Stimulated activated CD8-positive, alpha-beta memory T cell treated with anti-CD3 and anti-CD28 coated beads, Interleukin-12 subunit alpha, Interleukin-12 subunit beta, amount 100 ng/mL, for 4 hours (primary cell): ENCODE measurements around the gene ADAMTS4.
A peak's percentile ranks its signal among the peaks of the same experiment; 100 is the strongest.

Experiments used
- DNase-seq: peaks from one replicate; pipeline ENCODE4 v3.0.0-alpha.2; 2020; ENCODE audit warnings: low read depth

ADAMTS4 gene

GRCh38 chr1:161172776-161173376, 26.0 kb downstream of the ADAMTS4 start:
- DNase-seq, result no peak

GRCh38 chr1:161172349-161172748, 26.5 kb downstream of the ADAMTS4 start:
- DNase-seq, result no peak

GRCh38 chr1:161171696-161172095, 27.2 kb downstream of the ADAMTS4 start:
- DNase-seq, result no peak

GRCh38 chr1:161171191-161171590, 27.7 kb downstream of the ADAMTS4 start:
- no peak for DNase-seq

GRCh38 chr1:161168906-161169305, 29.9 kb downstream of the ADAMTS4 start:
- DNase-seq, result no peak

- DNase-seq, result no peak
These were observed 31.9 kb downstream of the ADAMTS4 start for GRCh38 chr1:161166669-161167548.

- DNase-seq, result peak; percentile 82
These were observed 32.8 kb downstream of the ADAMTS4 start, which contains the start of gene PPOX for GRCh38 chr1:161165742-161166668. TSS of gene PPOX (plus strand) at chr1:161166426. CDS start at chr1:161166848, 422 bp downstream.

- no peak for DNase-seq
These were observed 33.8 kb downstream of the ADAMTS4 start for GRCh38 chr1:161164901-161165610.

- no peak for DNase-seq
These were observed 35.1 kb downstream of the ADAMTS4 start for GRCh38 chr1:161163793-161164192.

GRCh38 chr1:161162806-161163205, 36.0 kb downstream of the ADAMTS4 start:
- DNase-seq, result no peak

- DNase-seq, result no peak
These were observed 36.8 kb downstream of the ADAMTS4 start for GRCh38 chr1:161162052-161162451.

- DNase-seq, result no peak
These were observed 37.2 kb downstream of the ADAMTS4 start for GRCh38 chr1:161161652-161162051.

- no peak for DNase-seq
These were observed 38.1 kb downstream of the ADAMTS4 start for GRCh38 chr1:161160671-161161145.

GRCh38 chr1:161159913-161160243, 39.0 kb downstream of the ADAMTS4 start:
- no peak for DNase-seq

GRCh38 chr1:161159087-161159912, 39.6 kb downstream of the ADAMTS4 start, which contains the start of gene USP21:
TSS of gene USP21 (plus strand) at chr1:161159500. CDS start at chr1:161160641, 1,141 bp downstream.
- DNase-seq, result peak; percentile 88

- no peak for DNase-seq
These were observed 40.4 kb downstream of the ADAMTS4 start for GRCh38 chr1:161158316-161159010.

GRCh38 chr1:161157867-161158266, 41.0 kb downstream of the ADAMTS4 start:
- DNase-seq, result no peak

- DNase-seq, result peak; percentile 63
These were observed 45.0 kb downstream of the ADAMTS4 start, which contains the start of gene UFC1 for GRCh38 chr1:161153682-161154337. TSS of gene UFC1 (plus strand) at chr1:161153978. CDS start at chr1:161153998, 20 bp downstream.

- no peak for DNase-seq
These were observed 45.7 kb downstream of the ADAMTS4 start for GRCh38 chr1:161153176-161153575.
